ENCODE results near the gene NGEF. TPM values are rescaled to one million over a fixed set of nuclear protein-coding genes. Genes with fewer than 3 reads are reported as not detected.
A peak's percentile ranks its signal among the peaks of the same experiment; 100 is the strongest.

NGEF gene
- polyA plus RNA-seq, 1 of the 3 experiments (the other 2 are of a cell fraction), result 1.4 TPM

DNA sequence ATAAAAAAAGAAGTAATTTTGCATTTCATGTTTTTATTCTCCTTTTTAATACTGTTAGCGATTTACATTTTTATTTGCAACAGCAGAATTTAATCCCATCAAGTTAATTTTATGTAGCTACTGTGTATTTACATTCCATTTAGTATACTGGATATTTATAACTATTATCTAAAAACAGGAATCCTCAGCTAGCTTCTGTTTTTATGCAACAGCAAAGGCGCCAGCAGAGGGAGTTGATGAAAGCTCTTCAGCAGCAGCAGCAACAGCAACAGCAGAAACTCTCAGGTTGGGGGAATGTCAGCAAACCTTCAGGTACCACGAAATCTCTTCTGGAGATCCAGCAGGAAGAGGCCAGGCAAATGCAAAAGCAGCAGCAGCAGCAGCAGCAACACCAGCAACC lies 169.2 kb downstream of the NGEF start:
- H3K4me1 ChIP-seq (ENCODE audit: control insufficient read depth in 1 of 2, insufficient read depth in 2 of 2, low read depth in 1 of 2, low read length in 1 of 2), result no peaks in the 10 kb centered on the region
- ChIA-PET CTCF (interaction anchor here (0.6 kb wide), 1 partner anchor 9 kb away, joined by 3 read pairs; no protein-coding TSS in a partner anchor), POLR2A (no interaction called here)
- H3K4me3 ChIP-seq (ENCODE audit: low read depth in 2 of 2, low read length in 1 of 2), result no peak overlapping the region
- WGBS (ENCODE audit: low lambda C conversion rate), result 93% methylated on average over 3 of the region's 3 CpGs
- no peaks in the 10 kb centered on the region for H3F3A ChIP-seq (replicated peaks; ENCODE audit: insufficient read depth)
- H3K79me2 ChIP-seq (ENCODE audit: insufficient read depth), result no peaks in the 10 kb centered on the region
- peaks cover 3% of the 10 kb centered on the region for H4K20me1 ChIP-seq (ENCODE audit: insufficient read depth)
- H3K27ac ChIP-seq (ENCODE audit: low read depth in 2 of 2, low read length in 1 of 2), result no peak overlapping the region
- no peak for TF ChIP-seq EP300 (IDR thresholded peaks at IDR 0.05; ENCODE audit: borderline replicate concordance in 1 of 2, low read depth in 1 of 2, low read length in 1 of 2)
- no peak for TF ChIP-seq GATA2 (CRISPR knock-in tag; IDR thresholded peaks at IDR 0.05)
- TF ChIP-seq, protein P1, sequence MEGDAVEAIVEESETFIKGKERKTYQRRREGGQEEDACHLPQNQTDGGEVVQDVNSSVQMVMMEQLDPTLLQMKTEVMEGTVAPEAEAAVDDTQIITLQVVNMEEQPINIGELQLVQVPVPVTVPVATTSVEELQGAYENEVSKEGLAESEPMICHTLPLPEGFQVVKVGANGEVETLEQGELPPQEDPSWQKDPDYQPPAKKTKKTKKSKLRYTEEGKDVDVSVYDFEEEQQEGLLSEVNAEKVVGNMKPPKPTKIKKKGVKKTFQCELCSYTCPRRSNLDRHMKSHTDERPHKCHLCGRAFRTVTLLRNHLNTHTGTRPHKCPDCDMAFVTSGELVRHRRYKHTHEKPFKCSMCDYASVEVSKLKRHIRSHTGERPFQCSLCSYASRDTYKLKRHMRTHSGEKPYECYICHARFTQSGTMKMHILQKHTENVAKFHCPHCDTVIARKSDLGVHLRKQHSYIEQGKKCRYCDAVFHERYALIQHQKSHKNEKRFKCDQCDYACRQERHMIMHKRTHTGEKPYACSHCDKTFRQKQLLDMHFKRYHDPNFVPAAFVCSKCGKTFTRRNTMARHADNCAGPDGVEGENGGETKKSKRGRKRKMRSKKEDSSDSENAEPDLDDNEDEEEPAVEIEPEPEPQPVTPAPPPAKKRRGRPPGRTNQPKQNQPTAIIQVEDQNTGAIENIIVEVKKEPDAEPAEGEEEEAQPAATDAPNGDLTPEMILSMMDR (IDR thresholded peaks at IDR 0.05), result peak; percentile 22; the same call in 1 of the 2 replicates
- TF ChIP-seq MXI1 (IDR thresholded peaks at IDR 0.05; ENCODE audit: low read depth, low read length), result no peak
- H3K27me3 ChIP-seq (ENCODE audit: insufficient read depth), result no peaks in the 10 kb centered on the region
- H3K9me2 ChIP-seq, result no peaks in the 10 kb centered on the region
- no peak overlapping the region for H2AFZ ChIP-seq (ENCODE audit: low read depth)
- peaks cover 72 to 74% of the 10 kb centered on the region in 2 experiments for H3K36me3 ChIP-seq (replicated peaks in 1 of 2; ENCODE audit: control insufficient read depth in 1 of 2, insufficient read depth in 2 of 2, low read length in 1 of 2)
- no peak overlapping the region for H3K4me2 ChIP-seq
- H3K9me3 ChIP-seq, result no peaks in the 10 kb centered on the region
- no peak for DNase-seq
- no peak overlapping the region for H3K9ac ChIP-seq

DNA sequence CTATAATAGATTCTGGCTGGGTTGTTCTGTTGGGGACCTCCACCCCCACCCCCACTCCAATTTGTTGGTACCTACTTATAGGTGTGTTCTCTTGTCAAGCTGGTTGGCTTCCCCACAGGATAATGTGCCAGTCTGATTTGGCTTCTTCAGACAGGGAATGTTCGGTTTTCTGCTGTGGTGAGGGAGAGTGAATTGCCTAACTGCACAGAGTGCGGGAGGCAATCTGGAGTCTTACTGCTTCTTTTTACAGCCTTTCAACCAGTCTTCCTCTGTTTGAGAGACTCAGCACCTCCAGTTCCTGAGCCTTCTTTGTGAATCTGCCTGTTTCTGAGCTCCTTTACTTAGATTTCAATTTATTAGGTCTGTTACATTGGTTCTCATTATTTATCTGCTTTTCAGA lies 170.4 kb downstream of the NGEF start:
- CTCF ChIA-PET, result no interaction called here

More for the DNA sequence above, 170.4 kb downstream of the NGEF start:
- Histone ChIP-seq H3F3A (replicated peaks; ENCODE audit: insufficient read depth) (no peaks in the 10 kb centered on the region), H4K20me1 (ENCODE audit: insufficient read depth) (peaks cover 8% of the 10 kb centered on the region), H3K4me2 (no peak overlapping the region), H3K27ac (ENCODE audit: low read depth in 2 of 2, low read length in 1 of 2) (no peak overlapping the region), H3K4me3 (ENCODE audit: low read depth in 2 of 2, low read length in 1 of 2) (no peak overlapping the region), H3K9ac (no peak overlapping the region), H3K79me2 (ENCODE audit: insufficient read depth) (no peaks in the 10 kb centered on the region), H2AFZ (ENCODE audit: low read depth) (no peak overlapping the region), H3K9me2 (no peaks in the 10 kb centered on the region), H3K27me3 (ENCODE audit: insufficient read depth) (no peaks in the 10 kb centered on the region), H3K36me3 (replicated peaks in 1 of 2; ENCODE audit: control insufficient read depth in 1 of 2, insufficient read depth in 2 of 2, low read length in 1 of 2) (peaks cover 64 to 66% of the 10 kb centered on the region in 2 experiments), H3K4me1 (ENCODE audit: control insufficient read depth in 1 of 2, insufficient read depth in 2 of 2, low read depth in 1 of 2, low read length in 1 of 2) (peaks cover 0 to 10% of the 10 kb centered on the region in 2 experiments; a peak in 2 of 4 replicates), H3K9me3 (no peaks in the 10 kb centered on the region)
- no peak for DNase-seq
- TF ChIP-seq, protein P2, sequence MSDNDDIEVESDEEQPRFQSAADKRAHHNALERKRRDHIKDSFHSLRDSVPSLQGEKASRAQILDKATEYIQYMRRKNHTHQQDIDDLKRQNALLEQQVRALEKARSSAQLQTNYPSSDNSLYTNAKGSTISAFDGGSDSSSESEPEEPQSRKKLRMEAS (IDR thresholded peaks at IDR 0.05; ENCODE audit: low read depth), result no peak
- TF ChIP-seq TCF12 (IDR thresholded peaks at IDR 0.05), result no peak
- no peak for TF ChIP-seq JUND (IDR thresholded peaks at IDR 0.05)
- TF ChIP-seq YY1 (IDR thresholded peaks at IDR 0.05; ENCODE audit: low read depth), result no peak
- no peak for TF ChIP-seq GATA2 (CRISPR knock-in tag; IDR thresholded peaks at IDR 0.05)
- no peak for TF ChIP-seq RAD21 (IDR thresholded peaks at IDR 0.05; ENCODE audit: low read length)
- TF ChIP-seq, protein P3, sequence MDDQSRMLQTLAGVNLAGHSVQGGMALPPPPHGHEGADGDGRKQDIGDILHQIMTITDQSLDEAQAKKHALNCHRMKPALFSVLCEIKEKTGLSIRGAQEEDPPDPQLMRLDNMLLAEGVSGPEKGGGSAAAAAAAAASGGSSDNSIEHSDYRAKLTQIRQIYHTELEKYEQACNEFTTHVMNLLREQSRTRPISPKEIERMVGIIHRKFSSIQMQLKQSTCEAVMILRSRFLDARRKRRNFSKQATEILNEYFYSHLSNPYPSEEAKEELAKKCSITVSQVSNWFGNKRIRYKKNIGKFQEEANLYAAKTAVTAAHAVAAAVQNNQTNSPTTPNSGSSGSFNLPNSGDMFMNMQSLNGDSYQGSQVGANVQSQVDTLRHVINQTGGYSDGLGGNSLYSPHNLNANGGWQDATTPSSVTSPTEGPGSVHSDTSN (IDR thresholded peaks at IDR 0.05), result no peak
- TF ChIP-seq, protein P4, sequence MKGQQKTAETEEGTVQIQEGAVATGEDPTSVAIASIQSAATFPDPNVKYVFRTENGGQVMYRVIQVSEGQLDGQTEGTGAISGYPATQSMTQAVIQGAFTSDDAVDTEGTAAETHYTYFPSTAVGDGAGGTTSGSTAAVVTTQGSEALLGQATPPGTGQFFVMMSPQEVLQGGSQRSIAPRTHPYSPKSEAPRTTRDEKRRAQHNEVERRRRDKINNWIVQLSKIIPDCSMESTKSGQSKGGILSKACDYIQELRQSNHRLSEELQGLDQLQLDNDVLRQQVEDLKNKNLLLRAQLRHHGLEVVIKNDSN (IDR thresholded peaks at IDR 0.05; ENCODE audit: borderline replicate concordance, low read depth), result no peak
- no peak for TF ChIP-seq MEF2A (IDR thresholded peaks at IDR 0.05; ENCODE audit: borderline replicate concordance, low read depth)
- TF ChIP-seq ELF1 (IDR thresholded peaks at IDR 0.05), result no peak
- no peak for TF ChIP-seq GABPA (IDR thresholded peaks at IDR 0.05; ENCODE audit: low read depth)
- no peak for TF ChIP-seq EZH2phosphoT487 (IDR thresholded peaks at IDR 0.05; ENCODE audit: borderline replicate concordance, low read depth)
- no peak for TF ChIP-seq FOSL2 (IDR thresholded peaks at IDR 0.05; ENCODE audit: borderline replicate concordance, low read depth)
- TF ChIP-seq MXI1 (IDR thresholded peaks at IDR 0.05; ENCODE audit: low read depth, low read length), result no peak
- TF ChIP-seq POLR2AphosphoS5 (IDR thresholded peaks at IDR 0.05; ENCODE audit: low read depth, low read length), result no peak
- 50% methylated on average over 2 of the region's 2 CpGs for WGBS (ENCODE audit: low lambda C conversion rate)
- POLR2A ChIA-PET, result no interaction called here
